RKO (cell line): ENCODE results near the gene SH3BP4.

ENCODE experiments used
- DNase-seq: peaks from one replicate; pipeline ENCODE4 v3.0.0-alpha.2; 2016; ENCODE audit warnings: low spot score

Gene SH3BP4

GRCh38 chr2:234967201-234967869 lies 15.5 kb downstream of the SH3BP4 start:
- DNase-seq, result no peak

- no peak for DNase-seq
These were observed 16.0 kb downstream of the SH3BP4 start for GRCh38 chr2:234967870-234968208.

GRCh38 chr2:234968631-234969305 lies 17.0 kb downstream of the SH3BP4 start:
- DNase-seq, result no peak

GRCh38 chr2:234969306-234970098 lies 17.7 kb downstream of the SH3BP4 start:
- DNase-seq, result no peak

GRCh38 chr2:234970099-234970440 lies 18.3 kb downstream of the SH3BP4 start:
- no peak for DNase-seq

- DNase-seq, result no peak
These were observed 18.7 kb downstream of the SH3BP4 start for GRCh38 chr2:234970477-234970882.

- no peak for DNase-seq
These were observed 19.7 kb downstream of the SH3BP4 start for GRCh38 chr2:234971496-234971895.

- DNase-seq, result no peak
These were observed 21.2 kb downstream of the SH3BP4 start for GRCh38 chr2:234973008-234973407.

GRCh38 chr2:234974501-234975385 lies 22.9 kb downstream of the SH3BP4 start:
- no peak for DNase-seq

DNA sequence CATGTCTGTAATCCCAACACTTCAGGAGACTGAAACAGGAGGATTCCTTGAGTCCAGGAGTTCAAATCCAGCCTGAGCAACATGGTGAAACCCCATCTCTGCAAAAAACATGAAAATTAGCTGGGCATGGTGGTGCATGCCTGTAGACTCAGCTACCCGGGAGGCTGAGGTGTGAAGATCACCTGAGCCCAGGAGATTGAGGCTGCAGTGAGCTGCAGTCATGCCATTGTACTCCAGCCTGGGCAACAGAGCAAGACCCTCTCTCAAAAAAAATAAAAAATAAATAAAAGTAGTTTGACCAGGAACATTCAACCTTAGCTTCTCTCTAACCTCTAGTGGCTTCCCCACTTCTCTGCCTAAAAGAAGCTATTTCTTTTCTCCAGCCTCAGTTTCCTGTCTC lies 23.8 kb downstream of the SH3BP4 start:
- no peak for DNase-seq

DNA sequence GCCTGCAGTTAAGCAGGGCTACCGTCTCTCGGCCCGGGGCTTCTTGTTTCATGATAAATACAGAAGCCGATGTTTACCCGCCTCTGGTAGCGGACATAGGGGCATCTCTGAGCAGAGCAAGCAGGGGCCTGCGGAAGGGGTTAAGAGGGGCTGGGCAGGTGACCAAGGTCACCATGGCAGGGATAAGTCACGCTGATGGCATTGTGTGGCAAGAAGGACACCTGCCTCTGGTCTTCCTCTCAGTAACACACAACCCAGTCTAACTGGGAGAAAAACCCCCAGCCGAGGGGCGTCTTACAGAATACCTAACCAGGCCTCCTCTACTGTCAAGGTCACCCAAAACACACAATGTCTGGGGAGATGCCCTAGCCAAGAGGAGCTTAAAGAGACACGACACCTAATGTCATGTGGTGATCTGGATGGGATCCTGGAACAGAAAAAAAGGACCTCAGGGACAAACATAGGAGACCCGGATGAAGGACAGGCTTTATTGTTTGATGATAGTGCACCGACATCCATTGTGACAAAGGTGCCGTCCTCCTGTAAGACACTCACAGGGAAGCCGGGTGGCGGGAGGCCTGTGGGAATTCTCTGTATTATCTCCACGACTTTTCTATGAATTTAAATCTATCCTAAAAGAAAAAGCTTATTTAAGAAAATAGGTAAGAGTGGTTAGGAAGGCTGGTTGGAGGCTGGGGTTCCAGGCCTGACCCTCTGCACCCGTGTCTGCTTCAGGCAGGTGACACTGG lies 24.8 kb downstream of the SH3BP4 start:
- DNase-seq, result no peak

GRCh38 chr2:234977228-234977679 lies 25.4 kb downstream of the SH3BP4 start:
- DNase-seq, result no peak

DNA sequence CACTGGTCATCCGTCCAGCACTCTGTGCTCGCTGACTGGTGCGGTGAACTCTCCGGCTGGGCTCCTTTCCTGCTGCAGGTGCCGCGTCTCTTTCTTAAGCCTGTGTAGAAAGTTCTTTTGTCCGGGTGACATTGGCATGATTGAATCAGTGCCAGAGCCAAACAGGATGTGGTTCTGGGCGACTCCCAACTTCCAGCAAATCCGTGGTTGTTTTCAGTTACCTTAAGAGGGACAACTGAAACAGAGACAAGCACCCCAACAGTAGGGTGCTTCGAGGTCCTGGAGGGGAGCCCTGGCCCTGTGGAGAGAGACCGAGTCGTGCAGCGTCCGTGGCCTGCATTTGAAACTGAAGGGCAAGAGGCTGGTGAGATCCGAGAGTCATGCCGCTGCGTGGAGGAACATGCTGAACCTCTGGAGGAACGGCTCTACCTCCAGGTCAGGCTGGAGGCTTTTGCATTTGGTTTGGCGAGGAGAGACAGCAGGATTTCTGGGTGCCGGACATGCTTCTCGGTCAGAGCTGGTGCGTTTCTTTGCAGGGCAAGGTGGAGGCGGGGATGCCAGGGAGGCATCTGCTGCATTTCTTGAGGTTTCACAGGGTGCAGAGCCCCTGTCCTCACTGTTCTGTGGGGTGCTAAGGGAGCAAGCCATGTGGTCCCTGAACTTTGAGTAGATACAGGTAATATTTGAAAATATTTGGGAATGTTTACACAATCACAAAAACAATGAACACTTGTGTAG lies 26.8 kb downstream of the SH3BP4 start:
- DNase-seq, result no peak

- DNase-seq, result no peak
These were observed 27.7 kb downstream of the SH3BP4 start for GRCh38 chr2:234979204-234980167.

DNA sequence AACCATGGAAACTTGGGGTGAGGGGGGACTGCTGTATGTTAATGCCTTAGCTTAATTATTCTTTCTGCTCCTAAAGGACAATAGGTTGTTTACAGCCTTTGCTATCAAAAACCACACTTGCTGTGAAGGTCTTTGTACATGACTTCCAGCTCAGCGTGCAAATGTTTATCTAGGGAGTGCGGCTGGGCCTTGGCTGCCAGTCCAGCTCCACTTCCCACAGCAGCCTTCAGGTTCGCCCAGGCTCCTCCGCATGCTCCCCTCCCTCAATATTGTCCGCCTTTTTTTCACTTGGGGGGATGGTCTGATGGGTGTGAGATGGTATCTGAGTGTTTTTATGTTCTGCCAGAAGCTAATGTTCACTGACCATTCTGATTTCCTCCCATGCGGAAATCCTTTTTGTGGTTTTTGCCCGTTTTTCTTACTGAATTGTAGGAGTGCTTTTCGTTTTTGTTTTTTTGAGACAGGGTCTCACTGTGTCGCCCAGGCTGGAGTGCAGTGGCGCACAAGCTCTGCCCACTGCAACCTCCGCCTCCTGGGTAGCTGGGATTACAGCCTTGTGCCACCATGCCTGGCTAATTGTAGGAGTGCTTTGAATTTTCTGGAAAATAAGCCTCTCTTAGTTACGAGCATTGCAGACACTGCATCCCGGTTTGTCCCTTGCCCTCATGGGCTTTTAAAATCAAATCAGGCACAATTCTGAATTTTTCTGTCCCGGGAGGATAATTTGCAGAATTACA lies 28.8 kb downstream of the SH3BP4 start:
- no peak for DNase-seq

DNA sequence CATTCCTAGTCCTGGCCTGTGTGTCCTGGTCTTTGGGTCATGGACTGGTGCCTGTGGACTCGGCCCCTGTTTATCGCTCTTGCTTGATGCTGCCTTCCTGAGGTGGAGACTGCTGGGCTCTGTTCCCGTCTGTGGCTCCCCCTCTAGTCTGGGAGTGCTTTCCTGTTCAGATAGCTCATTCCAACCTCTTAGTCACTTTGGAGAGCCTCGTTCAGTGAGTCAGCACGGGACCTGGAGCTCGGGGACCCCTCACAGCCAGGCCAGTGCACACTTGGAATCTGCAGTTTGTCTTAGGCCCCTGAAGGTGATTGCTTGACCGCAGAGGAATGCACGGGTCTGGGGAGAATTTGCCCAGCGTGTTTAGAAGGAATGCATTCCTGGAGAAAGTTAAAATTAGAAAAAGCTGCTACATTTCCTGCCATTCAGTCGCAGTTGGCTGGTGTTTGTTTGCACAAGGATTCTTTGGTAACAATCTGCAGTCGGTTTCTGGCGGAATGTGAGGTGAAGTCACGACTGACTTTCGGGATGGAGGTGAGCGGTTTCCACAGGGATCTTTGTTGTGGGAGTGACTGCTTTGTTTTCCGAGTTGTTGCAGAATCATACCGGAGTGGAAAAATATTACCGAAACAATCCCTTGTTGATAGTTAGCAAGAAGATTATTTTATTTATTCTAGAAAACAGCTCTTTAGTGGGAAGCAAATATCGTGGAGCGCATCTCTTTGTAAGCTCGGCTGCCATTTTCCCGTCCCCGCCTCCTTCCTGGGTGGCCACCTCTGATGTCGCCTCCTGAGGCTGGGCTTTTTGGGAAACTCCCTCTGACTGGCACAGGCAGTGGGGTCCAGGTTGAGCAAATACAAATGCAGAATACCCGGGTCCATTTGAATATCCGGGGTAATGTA lies 29.6 kb downstream of the SH3BP4 start:
- DNase-seq, result peak; percentile 56

- no peak for DNase-seq
These were observed 30.4 kb downstream of the SH3BP4 start for GRCh38 chr2:234982096-234982834.
